K562 (cell line): ENCODE measurements around the gene PLEKHM2. TPM values are rescaled to one million over a fixed set of nuclear protein-coding genes. Genes with fewer than 3 reads are reported as not detected.

Experiments used
- CBX5 ChIP-seq: IDR thresholded peaks from 2 replicates; pipeline ENCODE4 v1.6.1; 2014; ENCODE audit warnings: low read depth, borderline replicate concordance
- CREBBP ChIP-seq: IDR thresholded peaks from one replicate; pipeline ENCODE4 v1.6.1; 2012; ENCODE audit warnings: low read depth, mild to moderate bottlenecking, control low read depth, inconsistent platforms, low read length
- ETV5 ChIP-seq: sonication (generic); formaldehyde crosslinking; IDR thresholded peaks from 2 replicates; pipeline ENCODE4 v1.4.0; 2020; ENCODE audit warnings: low read depth, mild to moderate bottlenecking, missing genetic modification reagents
- HDAC1 ChIP-seq, 2 experiments: fragments of 450-650 bp; IDR thresholded peaks; 2 replicates each; pipeline ENCODE4 v1.6.1; 2016 to 2017; ENCODE audit warnings: inconsistent platforms in 1 of 2, mild to moderate bottlenecking in 1 of 2, moderate library complexity in 1 of 2
- MED1 ChIP-seq: sonication (generic); formaldehyde crosslinking; IDR thresholded peaks from 2 replicates; pipeline ENCODE4 v1.8.1; 2023; ENCODE audit warnings: missing genetic modification reagents, borderline replicate concordance
- RFX1 ChIP-seq: fragments of 450-650 bp; IDR thresholded peaks from 2 replicates; pipeline ENCODE4 v1.6.1; 2016; ENCODE audit warnings: mild to moderate bottlenecking, moderate library complexity
- SMAD3 ChIP-seq: fragments of 450-650 bp; formaldehyde crosslinking; conservative IDR thresholded peaks from 2 replicates; pipeline ENCODE4 v1.4.0; 2020; ENCODE audit warnings: mild to moderate bottlenecking
- TCF3 ChIP-seq: sonication (generic); formaldehyde crosslinking; IDR thresholded peaks from 2 replicates; pipeline ENCODE4 v1.4.0; 2020; ENCODE audit warnings: mild to moderate bottlenecking, missing genetic modification reagents
- TEAD1 ChIP-seq, 2 experiments: fragments of 450-650 bp in 1 of 2; sonication (generic) in 1 of 2; formaldehyde crosslinking; IDR thresholded peaks; 2 replicates each; pipeline versions ENCODE4 v1.4.0 to v1.8.0; 2020 to 2022; ENCODE audit warnings: mild to moderate bottlenecking in 2 of 2, missing genetic modification reagents in 1 of 2
- TOE1 ChIP-seq, 2 experiments: fragments of 450-650 bp in 1 of 2; sonication (generic) in 1 of 2; formaldehyde crosslinking in 1 of 2; IDR thresholded peaks; 2 replicates each; pipeline versions ENCODE4 v1.7.1 to v1.8.0; 2016 to 2022; ENCODE audit warnings: borderline replicate concordance in 2 of 2, mild to moderate bottlenecking in 2 of 2, antibody characterized with exemption in 1 of 2, inconsistent platforms in 1 of 2, low read depth in 1 of 2, missing genetic modification reagents in 1 of 2, moderate library complexity in 1 of 2
- ZNF121 ChIP-seq: sonication (generic); formaldehyde crosslinking; conservative IDR thresholded peaks from 2 replicates; pipeline ENCODE4 v1.8.0; 2022; ENCODE audit warnings: missing genetic modification reagents
- polyA plus RNA-seq, 8 experiments: library from polyadenylated mRNA; depleted of rRNA in 4 of 8; stranded (reverse) in 5 of 8; unstranded in 3 of 8; fragments of >200 nt; fragmentation: Nextera tagmentation in 2 of 8; fragmentation: Illumina TruSeq in 1 of 8; extraction: Ambion mirVana in 2 of 8; extraction: Trizol in 1 of 8; gene quantifications; 2 replicates each; pipeline versions ENCODE4 v1.2.1 to v1.2.3, GENCODE V29; 2011 to 2014; ENCODE audit warnings: inconsistent platforms in 1 of 8, missing spikeins in 1 of 8
- total RNA-seq, 7 experiments: library from RNA; depleted of rRNA in 6 of 7; stranded (reverse); fragments of >200 nt in 6 of 7; fragmentation: Illumina TruSeq in 2 of 7; extraction: Trizol in 2 of 7; gene quantifications; 2 replicates each; pipeline versions ENCODE4 v1.2.1 to v1.2.3, GENCODE V29; 2011 to 2021; ENCODE audit warnings: low replicate concordance in 1 of 7
- TF ChIP-seq, protein P1 (sequence below): sonication (generic); formaldehyde crosslinking; IDR thresholded peaks from 2 replicates; pipeline ENCODE4 v1.8.1; 2023; ENCODE audit warnings: mild to moderate bottlenecking, missing genetic modification reagents
- TF ChIP-seq, protein P2 (sequence below): IDR thresholded peaks from 3 replicates; pipeline ENCODE4 v1.6.1; 2011; ENCODE audit warnings: borderline replicate concordance, mild to moderate bottlenecking, moderate library complexity; ENCODE audit not compliant: insufficient read length; ENCODE audit errors: extremely low read depth
- TF ChIP-seq, protein P3 (sequence below): fragments of 450-650 bp; IDR thresholded peaks from 2 replicates; pipeline ENCODE4 v1.6.1; 2017; ENCODE audit warnings: antibody characterized with exemption, mild to moderate bottlenecking
- TF ChIP-seq, protein P4 (sequence below): fragments of 250-450 bp; sonication (Bioruptor Pico); IDR thresholded peaks from 2 replicates; pipeline ENCODE4 v1.4.0; 2020; ENCODE audit warnings: borderline replicate concordance

Gene PLEKHM2
- total and polyA plus RNA-seq, 9 of the 15 experiments (the other 6 are each of a cell fraction or from before 2014, with no cell fraction given) = 0.27 to 63.7 (median 33.2) TPM

DNA sequence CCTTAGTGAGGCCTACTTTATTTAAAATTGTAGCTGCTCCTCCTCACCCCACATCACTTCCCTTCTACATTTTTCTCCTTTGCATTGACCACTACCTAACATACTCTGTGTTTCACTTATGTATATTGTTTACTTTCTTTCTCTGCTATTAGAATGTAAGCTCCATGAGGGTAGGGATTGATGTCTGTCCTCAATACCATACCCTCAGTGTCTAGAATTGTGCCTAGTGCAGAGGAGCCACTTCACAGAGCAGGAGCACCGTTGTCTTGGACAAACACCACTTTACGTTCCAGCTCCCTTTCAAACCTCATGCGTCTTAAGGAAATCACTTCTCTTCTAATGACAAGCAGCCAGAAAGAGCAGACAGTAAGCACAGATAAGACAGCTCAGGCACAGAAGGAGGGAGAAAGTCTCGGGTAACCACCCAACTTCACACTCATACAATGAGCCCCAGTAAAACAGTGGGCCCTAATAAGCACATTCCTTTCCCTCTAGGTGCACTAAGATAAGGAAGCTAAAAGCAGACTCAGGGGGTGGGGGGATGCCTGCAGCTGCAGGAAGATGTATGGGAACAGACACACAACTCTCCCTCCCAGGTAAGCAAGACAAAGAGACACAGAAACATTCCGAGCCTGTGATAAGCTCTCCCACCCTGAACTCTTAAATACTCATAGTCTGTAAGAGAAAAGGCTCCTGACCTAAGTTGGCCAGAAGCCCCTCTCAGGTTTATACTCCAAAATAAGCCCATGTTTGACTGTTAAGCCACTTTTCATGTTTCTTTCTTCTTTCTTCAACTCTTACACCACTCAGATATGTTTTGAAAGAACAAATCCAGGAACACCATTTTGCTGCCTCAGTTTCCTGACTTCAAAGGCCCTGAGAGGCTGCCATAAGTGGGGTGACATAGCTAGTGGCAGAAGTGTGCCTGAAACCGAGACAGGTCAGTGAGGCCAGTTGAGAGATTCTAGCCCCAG, 7.1 kb upstream of the PLEKHM2 start (continued):
- TF ChIP-seq, protein P1, sequence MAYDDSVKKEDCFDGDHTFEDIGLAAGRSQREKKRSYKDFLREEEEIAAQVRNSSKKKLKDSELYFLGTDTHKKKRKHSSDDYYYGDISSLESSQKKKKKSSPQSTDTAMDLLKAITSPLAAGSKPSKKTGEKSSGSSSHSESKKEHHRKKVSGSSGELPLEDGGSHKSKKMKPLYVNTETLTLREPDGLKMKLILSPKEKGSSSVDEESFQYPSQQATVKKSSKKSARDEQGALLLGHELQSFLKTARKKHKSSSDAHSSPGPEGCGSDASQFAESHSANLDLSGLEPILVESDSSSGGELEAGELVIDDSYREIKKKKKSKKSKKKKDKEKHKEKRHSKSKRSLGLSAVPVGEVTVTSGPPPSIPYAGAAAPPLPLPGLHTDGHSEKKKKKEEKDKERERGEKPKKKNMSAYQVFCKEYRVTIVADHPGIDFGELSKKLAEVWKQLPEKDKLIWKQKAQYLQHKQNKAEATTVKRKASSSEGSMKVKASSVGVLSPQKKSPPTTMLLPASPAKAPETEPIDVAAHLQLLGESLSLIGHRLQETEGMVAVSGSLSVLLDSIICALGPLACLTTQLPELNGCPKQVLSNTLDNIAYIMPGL (CRISPR knock-in tag) = no peak
- TF ChIP-seq RFX1 (no peak), CBX5 (peak; percentile 67; the same call in 1 of the 2 replicates), SMAD3 (CRISPR knock-in tag) (no peak), ETV5 (CRISPR knock-in tag) (no peak), CREBBP (no peak), MED1 (CRISPR knock-in tag) (no peak), TCF3 (CRISPR knock-in tag) (peak; percentile 82), TOE1 (IDR thresholded peaks at IDR 0.05; ENCODE audit: borderline replicate concordance) (no peak), TOE1 (CRISPR knock-in tag; IDR thresholded peaks at IDR 0.05; ENCODE audit: borderline replicate concordance, low read depth) (no peak), ZNF121 (CRISPR knock-in tag) (no peak), HDAC1 (IDR thresholded peaks at IDR 0.05) (peak in 1 of 2 experiments; percentile 84; a peak in 2 of 4 replicates), TEAD1 (CRISPR knock-in tag; IDR thresholded peaks at IDR 0.05) (peak in 1 of 2 experiments; percentile 45; a peak in 1 of 4 replicates)
- TF ChIP-seq, protein P2, sequence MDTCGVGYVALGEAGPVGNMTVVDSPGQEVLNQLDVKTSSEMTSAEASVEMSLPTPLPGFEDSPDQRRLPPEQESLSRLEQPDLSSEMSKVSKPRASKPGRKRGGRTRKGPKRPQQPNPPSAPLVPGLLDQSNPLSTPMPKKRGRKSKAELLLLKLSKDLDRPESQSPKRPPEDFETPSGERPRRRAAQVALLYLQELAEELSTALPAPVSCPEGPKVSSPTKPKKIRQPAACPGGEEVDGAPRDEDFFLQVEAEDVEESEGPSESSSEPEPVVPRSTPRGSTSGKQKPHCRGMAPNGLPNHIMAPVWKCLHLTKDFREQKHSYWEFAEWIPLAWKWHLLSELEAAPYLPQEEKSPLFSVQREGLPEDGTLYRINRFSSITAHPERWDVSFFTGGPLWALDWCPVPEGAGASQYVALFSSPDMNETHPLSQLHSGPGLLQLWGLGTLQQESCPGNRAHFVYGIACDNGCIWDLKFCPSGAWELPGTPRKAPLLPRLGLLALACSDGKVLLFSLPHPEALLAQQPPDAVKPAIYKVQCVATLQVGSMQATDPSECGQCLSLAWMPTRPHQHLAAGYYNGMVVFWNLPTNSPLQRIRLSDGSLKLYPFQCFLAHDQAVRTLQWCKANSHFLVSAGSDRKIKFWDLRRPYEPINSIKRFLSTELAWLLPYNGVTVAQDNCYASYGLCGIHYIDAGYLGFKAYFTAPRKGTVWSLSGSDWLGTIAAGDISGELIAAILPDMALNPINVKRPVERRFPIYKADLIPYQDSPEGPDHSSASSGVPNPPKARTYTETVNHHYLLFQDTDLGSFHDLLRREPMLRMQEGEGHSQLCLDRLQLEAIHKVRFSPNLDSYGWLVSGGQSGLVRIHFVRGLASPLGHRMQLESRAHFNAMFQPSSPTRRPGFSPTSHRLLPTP = no peak
- TF ChIP-seq, protein P3, sequence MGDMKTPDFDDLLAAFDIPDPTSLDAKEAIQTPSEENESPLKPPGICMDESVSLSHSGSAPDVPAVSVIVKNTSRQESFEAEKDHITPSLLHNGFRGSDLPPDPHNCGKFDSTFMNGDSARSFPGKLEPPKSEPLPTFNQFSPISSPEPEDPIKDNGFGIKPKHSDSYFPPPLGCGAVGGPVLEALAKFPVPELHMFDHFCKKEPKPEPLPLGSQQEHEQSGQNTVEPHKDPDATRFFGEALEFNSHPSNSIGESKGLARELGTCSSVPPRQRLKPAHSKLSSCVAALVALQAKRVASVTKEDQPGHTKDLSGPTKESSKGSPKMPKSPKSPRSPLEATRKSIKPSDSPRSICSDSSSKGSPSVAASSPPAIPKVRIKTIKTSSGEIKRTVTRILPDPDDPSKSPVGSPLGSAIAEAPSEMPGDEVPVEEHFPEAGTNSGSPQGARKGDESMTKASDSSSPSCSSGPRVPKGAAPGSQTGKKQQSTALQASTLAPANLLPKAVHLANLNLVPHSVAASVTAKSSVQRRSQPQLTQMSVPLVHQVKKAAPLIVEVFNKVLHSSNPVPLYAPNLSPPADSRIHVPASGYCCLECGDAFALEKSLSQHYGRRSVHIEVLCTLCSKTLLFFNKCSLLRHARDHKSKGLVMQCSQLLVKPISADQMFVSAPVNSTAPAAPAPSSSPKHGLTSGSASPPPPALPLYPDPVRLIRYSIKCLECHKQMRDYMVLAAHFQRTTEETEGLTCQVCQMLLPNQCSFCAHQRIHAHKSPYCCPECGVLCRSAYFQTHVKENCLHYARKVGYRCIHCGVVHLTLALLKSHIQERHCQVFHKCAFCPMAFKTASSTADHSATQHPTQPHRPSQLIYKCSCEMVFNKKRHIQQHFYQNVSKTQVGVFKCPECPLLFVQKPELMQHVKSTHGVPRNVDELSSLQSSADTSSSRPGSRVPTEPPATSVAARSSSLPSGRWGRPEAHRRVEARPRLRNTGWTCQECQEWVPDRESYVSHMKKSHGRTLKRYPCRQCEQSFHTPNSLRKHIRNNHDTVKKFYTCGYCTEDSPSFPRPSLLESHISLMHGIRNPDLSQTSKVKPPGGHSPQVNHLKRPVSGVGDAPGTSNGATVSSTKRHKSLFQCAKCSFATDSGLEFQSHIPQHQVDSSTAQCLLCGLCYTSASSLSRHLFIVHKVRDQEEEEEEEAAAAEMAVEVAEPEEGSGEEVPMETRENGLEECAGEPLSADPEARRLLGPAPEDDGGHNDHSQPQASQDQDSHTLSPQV = no peak
- TF ChIP-seq, protein P4, sequence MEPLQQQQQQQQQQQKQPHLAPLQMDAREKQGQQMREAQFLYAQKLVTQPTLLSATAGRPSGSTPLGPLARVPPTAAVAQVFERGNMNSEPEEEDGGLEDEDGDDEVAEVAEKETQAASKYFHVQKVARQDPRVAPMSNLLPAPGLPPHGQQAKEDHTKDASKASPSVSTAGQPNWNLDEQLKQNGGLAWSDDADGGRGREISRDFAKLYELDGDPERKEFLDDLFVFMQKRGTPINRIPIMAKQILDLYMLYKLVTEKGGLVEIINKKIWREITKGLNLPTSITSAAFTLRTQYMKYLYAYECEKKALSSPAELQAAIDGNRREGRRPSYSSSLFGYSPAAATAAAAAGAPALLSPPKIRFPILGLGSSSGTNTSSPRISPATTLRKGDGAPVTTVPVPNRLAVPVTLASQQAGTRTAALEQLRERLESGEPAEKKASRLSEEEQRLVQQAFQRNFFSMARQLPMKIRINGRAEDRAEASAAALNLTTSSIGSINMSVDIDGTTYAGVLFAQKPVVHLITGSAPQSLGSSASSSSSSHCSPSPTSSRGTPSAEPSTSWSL = no peak
